SK-N-SH (cell line): ENCODE data around the gene KRT23. TPM values are rescaled to one million over a fixed set of nuclear protein-coding genes. Genes with fewer than 3 reads are reported as not detected.

Source experiments
- CTCF ChIA-PET: fragments of 300-600, 350-600 bp; formaldehyde crosslinking; extraction: SDS; loops from one replicate; lab custom pipeline; 2021; lab: Yijun Ruan, JAX
- POLR2A ChIA-PET: fragments of 350-600 bp; sonication (Branson Sonifier 250); formaldehyde crosslinking; extraction: SDS; loops from one replicate; lab custom pipeline; 2020; ENCODE audit warnings: antibody characterized with exemption, inconsistent platforms; lab: Yijun Ruan, JAX
- DNase-seq: peaks from one replicate; pipeline ENCODE4 v3.0.0; 2012
- H2AFZ ChIP-seq: fragments of 200-600 bp; sonication (generic); 2 replicates; pipeline ENCODE4 v1.8.1; 2016; ENCODE audit warnings: antibody characterized with exemption, mild to moderate bottlenecking, low read depth
- H3F3A ChIP-seq: fragments of 200-600 bp; sonication (generic); replicated peaks from 2 replicates; pipeline ENCODE3; 2016; ENCODE audit warnings: antibody characterized with exemption, mild to moderate bottlenecking; ENCODE audit not compliant: insufficient read depth
- H3K27ac ChIP-seq, 2 experiments: fragments of 200-500 bp in 1 of 2; fragments of 200-600 bp in 1 of 2; sonication (Bioruptor generic) in 1 of 2; sonication (generic), shearing (Covaris generic) in 1 of 2; 2 replicates each; pipeline versions ENCODE4 v1.5.1 to v1.6.1; 2014 to 2016; ENCODE audit warnings: low read depth in 2 of 2, inconsistent platforms in 1 of 2, low read length in 1 of 2, mild to moderate bottlenecking in 1 of 2, mixed read lengths in 1 of 2
- H3K27me3 ChIP-seq: fragments of 200-600 bp; sonication (generic), shearing (Covaris generic); 2 replicates; pipeline ENCODE4 v1.6.1; 2016; ENCODE audit warnings: mixed run types; ENCODE audit not compliant: insufficient read depth
- H3K36me3 ChIP-seq, 2 experiments: fragments of 200-500 bp in 1 of 2; fragments of 200-600 bp in 1 of 2; sonication (Bioruptor generic) in 1 of 2; sonication (generic) in 1 of 2; replicated peaks in 1 of 2; 2 replicates each; pipeline versions ENCODE3 to v1.5.1; 2014 to 2016; ENCODE audit warnings: low read length in 1 of 2, mild to moderate bottlenecking in 1 of 2; ENCODE audit not compliant: insufficient read depth in 2 of 2, control insufficient read depth in 1 of 2
- H3K4me1 ChIP-seq, 2 experiments: fragments of 200-500 bp in 1 of 2; fragments of 200-600 bp in 1 of 2; sonication (Bioruptor generic) in 1 of 2; sonication (generic), shearing (Covaris generic) in 1 of 2; 2 replicates each; pipeline versions ENCODE4 v1.5.1 to v1.6.1; 2014 to 2016; ENCODE audit warnings: low read depth in 1 of 2, low read length in 1 of 2, mixed run types in 1 of 2; ENCODE audit not compliant: insufficient read depth in 2 of 2, control insufficient read depth in 1 of 2
- H3K4me2 ChIP-seq: fragments of 200-600 bp; sonication (generic), shearing (Covaris generic); 2 replicates; pipeline ENCODE4 v1.6.1; 2017; ENCODE audit warnings: mixed run types
- H3K4me3 ChIP-seq, 2 experiments: fragments of 200-500 bp in 1 of 2; fragments of 200-600 bp in 1 of 2; sonication (Bioruptor generic) in 1 of 2; sonication (generic), shearing (Covaris generic) in 1 of 2; 2 replicates each; pipeline versions ENCODE4 v1.5.1 to v1.8.1; 2014 to 2016; ENCODE audit warnings: low read depth in 2 of 2, inconsistent platforms in 1 of 2, low read length in 1 of 2, mild to moderate bottlenecking in 1 of 2, mixed read lengths in 1 of 2, moderate library complexity in 1 of 2
- H3K79me2 ChIP-seq: fragments of 200-600 bp; sonication (generic); 2 replicates; pipeline ENCODE4 v1.8.1; 2017; ENCODE audit warnings: mild to moderate bottlenecking; ENCODE audit not compliant: insufficient read depth
- H3K9ac ChIP-seq: fragments of 200-600 bp; sonication (generic); 2 replicates; pipeline ENCODE4 v1.6.1; 2017; ENCODE audit warnings: mixed run types
- H3K9me2 ChIP-seq: fragments of 200-600 bp; sonication (generic); 2 replicates; pipeline ENCODE4 v1.6.1; 2017; ENCODE audit warnings: mixed run types
- H3K9me3 ChIP-seq: fragments of 200-600 bp; sonication (generic); 2 replicates; pipeline ENCODE4 v1.6.1; 2017; ENCODE audit warnings: mixed run types, mild to moderate bottlenecking, moderate library complexity
- H4K20me1 ChIP-seq: fragments of 200-600 bp; sonication (generic); 2 replicates; pipeline ENCODE4 v1.6.1; 2017; ENCODE audit warnings: mild to moderate bottlenecking, mixed run types; ENCODE audit not compliant: insufficient read depth
- CHD2 ChIP-seq: fragments of 150-350 bp; IDR thresholded peaks from 2 replicates; pipeline ENCODE4 v1.6.1; 2018; ENCODE audit warnings: low read length; ENCODE audit not compliant: partially characterized antibody
- FOSL2 ChIP-seq: IDR thresholded peaks from 2 replicates; pipeline ENCODE4 v1.4.0; 2012; ENCODE audit warnings: low read depth, mild to moderate bottlenecking, moderate library complexity, borderline replicate concordance
- FOXJ3 ChIP-seq: sonication (generic); formaldehyde crosslinking; IDR thresholded peaks from 2 replicates; pipeline ENCODE4 v1.5.1; 2020; ENCODE audit warnings: mild to moderate bottlenecking, missing genetic modification reagents
- FOXM1 ChIP-seq: IDR thresholded peaks from 2 replicates; pipeline ENCODE4 v1.4.0; 2012; ENCODE audit warnings: low read depth, mild to moderate bottlenecking
- GABPA ChIP-seq: IDR thresholded peaks from 2 replicates; pipeline ENCODE4 v1.4.0; 2012; ENCODE audit warnings: low read depth, mild to moderate bottlenecking
- GATA2 ChIP-seq: sonication (generic); formaldehyde crosslinking; IDR thresholded peaks from 2 replicates; pipeline ENCODE4 v1.5.0; 2020; ENCODE audit warnings: mild to moderate bottlenecking, missing genetic modification reagents
- MXI1 ChIP-seq: IDR thresholded peaks from 2 replicates; pipeline ENCODE4 v1.6.1; 2012; ENCODE audit warnings: mild to moderate bottlenecking, low read depth, low read length, improper control_type of control experiment
- NFIC ChIP-seq: IDR thresholded peaks from 2 replicates; pipeline ENCODE4 v1.4.0; 2012; ENCODE audit warnings: borderline replicate concordance
- POLR2AphosphoS5 ChIP-seq: IDR thresholded peaks from 2 replicates; pipeline ENCODE4 v1.6.1; 2012; ENCODE audit warnings: low read depth, low read length
- RAD21 ChIP-seq: IDR thresholded peaks from 2 replicates; pipeline ENCODE4 v1.6.1; 2012; ENCODE audit warnings: mild to moderate bottlenecking, low read length
- RFX5 ChIP-seq: IDR thresholded peaks from 2 replicates; pipeline ENCODE4 v1.6.1; 2012; ENCODE audit warnings: mild to moderate bottlenecking, improper control_type of control experiment, low read length
- RXRA ChIP-seq: IDR thresholded peaks from 2 replicates; pipeline ENCODE4 v1.4.0; 2012; ENCODE audit warnings: low read depth, mild to moderate bottlenecking, borderline replicate concordance
- SIN3A ChIP-seq: IDR thresholded peaks from 2 replicates; pipeline ENCODE4 v1.6.1; 2012; ENCODE audit warnings: low read depth, mild to moderate bottlenecking, low read length, moderate library complexity, borderline replicate concordance
- SMC3 ChIP-seq: IDR thresholded peaks from 2 replicates; pipeline ENCODE4 v1.6.1; 2012; ENCODE audit warnings: low read depth, low read length, improper control_type of control experiment
- TAF1 ChIP-seq: IDR thresholded peaks from 2 replicates; pipeline ENCODE4 v1.6.1; 2012; ENCODE audit warnings: low read depth, mild to moderate bottlenecking, low read length, moderate library complexity, borderline replicate concordance
- TEAD4 ChIP-seq: IDR thresholded peaks from 2 replicates; pipeline ENCODE4 v1.4.0; 2012; ENCODE audit warnings: mild to moderate bottlenecking, borderline replicate concordance; ENCODE audit not compliant: insufficient read depth
- ZBTB33 ChIP-seq: IDR thresholded peaks from 2 replicates; pipeline ENCODE4 v1.4.0; 2012; ENCODE audit warnings: low read depth, borderline replicate concordance
- WGBS: methylation state at CpG from one replicate; pipeline ENCODE4 v1.1.6; 2017; ENCODE audit warnings: low lambda C conversion rate; 5-methylcytosine and 5-hydroxymethylcytosine counted together
- polyA plus RNA-seq, 3 experiments: library from polyadenylated mRNA; depleted of rRNA; stranded (reverse); fragments of >200 nt; gene quantifications; 2 replicates each; pipeline ENCODE4 v1.2.3, GENCODE V29; 2012
- TF ChIP-seq, protein P1 (sequence below): fragments of 200-600 bp; sonication (generic); IDR thresholded peaks from 2 replicates; pipeline ENCODE4 v1.6.1; 2017; ENCODE audit warnings: antibody characterized with exemption, mild to moderate bottlenecking, moderate library complexity

KRT23 gene
- polyA plus RNA-seq, 1 of the 3 experiments (the other 2 are of a cell fraction) = not detected

GRCh38 chr17:40984226-40984625, 46.8 kb upstream of the KRT23 start, which contains the start of gene KRT40:
Gene KRT40, minus strand, starts transcription at chr17:40984326. Its CDS starts 53 bp downstream, at chr17:40984273.
- no peaks in the 10 kb centered on the region for H3K79me2 ChIP-seq
- ChIA-PET CTCF (interaction anchor here (1.1 to 1.4 kb wide), 2 partner anchors 21 to 564 kb away, joined by 4 read pairs; no protein-coding TSS in a partner anchor), POLR2A (no interaction called here)
- no peaks in the 10 kb centered on the region; a peak in 1 of 4 replicates for H3K4me1 ChIP-seq
- DNase-seq = no peak
- TF ChIP-seq RXRA (no peak), SMC3 (no peak), TEAD4 (no peak), GABPA (no peak), RFX5 (no peak), FOSL2 (no peak), RAD21 (no peak), MXI1 (no peak), TAF1 (no peak), GATA2 (CRISPR knock-in tag) (no peak)
- peaks cover 50% of the 10 kb centered on the region; the same call in 1 of the 2 replicates for H3K27me3 ChIP-seq
- H4K20me1 ChIP-seq = no peaks in the 10 kb centered on the region
- no peaks in the 10 kb centered on the region for H3K9me3 ChIP-seq
- H3K4me2 ChIP-seq = no peak within 1 kb of the TSS
- WGBS = 12% methylated on average over 3 of the region's 3 CpGs
- H3F3A ChIP-seq = no peaks in the 10 kb centered on the region
- no peak within 1 kb of the TSS for H2AFZ ChIP-seq
- H3K9ac ChIP-seq = no peak within 1 kb of the TSS
- H3K36me3 ChIP-seq = no peaks in the 10 kb centered on the region
- no peak within 1 kb of the TSS for H3K4me3 ChIP-seq
- no peaks in the 10 kb centered on the region; the same call in 1 of the 2 replicates for H3K9me2 ChIP-seq
- no peak within 1 kb of the TSS for H3K27ac ChIP-seq

GRCh38 chr17:40981115-40981514, 43.7 kb upstream of the KRT23 start:
- ChIA-PET CTCF (interaction anchor here (0.6 to 1.4 kb wide), 2 partner anchors 83 to 667 kb away, joined by 3 read pairs; no protein-coding TSS in a partner anchor), POLR2A (no interaction called here)
- no peak overlapping the region for H2AFZ ChIP-seq

GRCh38 chr17:40980596-40980995, 43.1 kb upstream of the KRT23 start:
- WGBS = 11% methylated on average over 7 of the region's 8 CpGs
- no peaks in the 10 kb centered on the region for H3K79me2 ChIP-seq
- peaks cover 41% of the 10 kb centered on the region; the same call in 1 of the 2 replicates for H3K27me3 ChIP-seq
- H3K9me2 ChIP-seq = no peaks in the 10 kb centered on the region
- ChIA-PET CTCF (interaction anchor here (0.6 to 1.4 kb wide), 2 partner anchors 83 to 668 kb away, joined by 3 read pairs; no protein-coding TSS in a partner anchor), POLR2A (no interaction called here)
- TF ChIP-seq SIN3A = no peak
- no peak for TF ChIP-seq RFX5
- no peak for TF ChIP-seq FOXM1
- TF ChIP-seq FOXJ3 = no peak
- TF ChIP-seq ZBTB33 = no peak
- TF ChIP-seq, protein P1, sequence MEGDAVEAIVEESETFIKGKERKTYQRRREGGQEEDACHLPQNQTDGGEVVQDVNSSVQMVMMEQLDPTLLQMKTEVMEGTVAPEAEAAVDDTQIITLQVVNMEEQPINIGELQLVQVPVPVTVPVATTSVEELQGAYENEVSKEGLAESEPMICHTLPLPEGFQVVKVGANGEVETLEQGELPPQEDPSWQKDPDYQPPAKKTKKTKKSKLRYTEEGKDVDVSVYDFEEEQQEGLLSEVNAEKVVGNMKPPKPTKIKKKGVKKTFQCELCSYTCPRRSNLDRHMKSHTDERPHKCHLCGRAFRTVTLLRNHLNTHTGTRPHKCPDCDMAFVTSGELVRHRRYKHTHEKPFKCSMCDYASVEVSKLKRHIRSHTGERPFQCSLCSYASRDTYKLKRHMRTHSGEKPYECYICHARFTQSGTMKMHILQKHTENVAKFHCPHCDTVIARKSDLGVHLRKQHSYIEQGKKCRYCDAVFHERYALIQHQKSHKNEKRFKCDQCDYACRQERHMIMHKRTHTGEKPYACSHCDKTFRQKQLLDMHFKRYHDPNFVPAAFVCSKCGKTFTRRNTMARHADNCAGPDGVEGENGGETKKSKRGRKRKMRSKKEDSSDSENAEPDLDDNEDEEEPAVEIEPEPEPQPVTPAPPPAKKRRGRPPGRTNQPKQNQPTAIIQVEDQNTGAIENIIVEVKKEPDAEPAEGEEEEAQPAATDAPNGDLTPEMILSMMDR = no peak
- no peak for TF ChIP-seq CHD2
- H3K4me2 ChIP-seq = no peak overlapping the region
- H2AFZ ChIP-seq = no peak overlapping the region
- no peaks in the 10 kb centered on the region for H3F3A ChIP-seq
- H3K36me3 ChIP-seq = no peaks in the 10 kb centered on the region
- H4K20me1 ChIP-seq = no peaks in the 10 kb centered on the region
- H3K4me3 ChIP-seq = no peak overlapping the region
- DNase-seq = no peak
- H3K4me1 ChIP-seq = no peaks in the 10 kb centered on the region; a peak in 1 of 4 replicates
- no peak overlapping the region for H3K27ac ChIP-seq
- no peaks in the 10 kb centered on the region for H3K9me3 ChIP-seq
- H3K9ac ChIP-seq = no peak overlapping the region

More at GRCh38 chr17:40981115-40981514, 43.7 kb upstream of the KRT23 start:
- no peak for DNase-seq
- H3K9me3 ChIP-seq = no peaks in the 10 kb centered on the region
- no peaks in the 10 kb centered on the region for H3K36me3 ChIP-seq
- H3K27me3 ChIP-seq = peaks cover 37% of the 10 kb centered on the region; the same call in 1 of the 2 replicates
- H3K4me3 ChIP-seq = no peak overlapping the region
- no peak overlapping the region for H3K9ac ChIP-seq
- no peaks in the 10 kb centered on the region for H4K20me1 ChIP-seq
- no peak overlapping the region for H3K27ac ChIP-seq
- no peaks in the 10 kb centered on the region for H3F3A ChIP-seq
- H3K9me2 ChIP-seq = no peaks in the 10 kb centered on the region
- TF ChIP-seq NFIC (no peak), TAF1 (no peak), POLR2AphosphoS5 (no peak)
- no peaks in the 10 kb centered on the region; a peak in 1 of 4 replicates for H3K4me1 ChIP-seq
- 23% methylated on average over 5 of the region's 5 CpGs for WGBS
- H3K4me2 ChIP-seq = no peak overlapping the region
- H3K79me2 ChIP-seq = no peaks in the 10 kb centered on the region
